Smooth muscle cell of the pulmonary artery (primary cell): Measurements from ENCODE around the gene TBC1D3G. TPM values are rescaled to one million over a fixed set of nuclear protein-coding genes. Genes with fewer than 3 reads are reported as not detected.

Experiments used
- total RNA-seq: library from RNA; depleted of rRNA; stranded (reverse); fragments of >200 nt; gene quantifications from 2 replicates; pipeline ENCODE4 v1.2.3, GENCODE V29; 2014

The TBC1D3G gene
- total RNA-seq, result 0.07 TPM in 1 of 2 replicates, not detected in the other

DNA sequence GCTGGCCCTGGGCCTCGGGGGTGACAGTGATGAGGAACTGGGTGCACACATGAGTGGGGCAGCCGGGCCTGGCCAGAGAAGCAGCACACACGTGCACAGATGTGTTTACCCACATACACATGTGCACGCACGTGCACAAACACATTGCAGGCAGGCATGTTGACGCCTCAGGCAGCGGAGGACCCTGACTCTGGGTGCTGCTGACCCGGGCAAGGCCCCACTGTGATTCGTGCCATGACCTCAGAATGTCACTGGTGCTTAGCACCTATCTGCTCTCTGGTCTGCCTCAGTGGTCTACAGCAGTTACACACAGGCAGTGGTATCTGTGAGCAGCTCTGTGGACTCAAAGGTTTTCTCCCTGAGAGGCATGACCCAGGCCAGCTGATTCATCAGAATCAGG, at the start of gene TBC1D3G:
TBC1D3G (plus strand) TSS at position 301 of the 400 bp plus-strand sequence. CDS start 1,528 bp downstream, outside the sequence.

Other genes with a start within 250 kb of the TBC1D3G start
- not detected in 2 replicates for gene CCL3, start 233.7 kb upstream of the TBC1D3G start, total RNA-seq
- gene CCL4, start 220.1 kb upstream of the TBC1D3G start, total RNA-seq, result not detected in 2 replicates
- gene TBC1D3B, start 147.2 kb upstream of the TBC1D3G start, total RNA-seq, result 1.5 and 4.9 TPM in 2 replicates
- gene CCL3L1, start 127.1 kb upstream of the TBC1D3G start, total RNA-seq, result not detected in 2 replicates
- gene CCL4L2, start 112.8 kb upstream of the TBC1D3G start, total RNA-seq, result 0.13 TPM in 1 of 2 replicates, not detected in the other
- 0.07 and 0.78 TPM in 2 replicates for gene TBC1D3I, start 59.3 kb upstream of the TBC1D3G start, total RNA-seq
- gene TBC1D3H, start 64.6 kb downstream of the TBC1D3G start, total RNA-seq, result not detected in 2 replicates
- gene ZNHIT3, start 162.8 kb downstream of the TBC1D3G start, total RNA-seq, result 14.1 and 16.7 TPM in 2 replicates
- 35.9 and 56.1 TPM in 2 replicates for gene MYO19, start 211.0 kb downstream of the TBC1D3G start, total RNA-seq
- 4.9 and 6.1 TPM in 2 replicates for gene PIGW, start 211.1 kb downstream of the TBC1D3G start, total RNA-seq
- gene GGNBP2, start 221.0 kb downstream of the TBC1D3G start, total RNA-seq, result 59.7 and 63.4 TPM in 2 replicates